OCI-LY7 (cell line): Measurements from ENCODE around the gene SLC25A13. TPM values are rescaled to one million over a fixed set of nuclear protein-coding genes. Genes with fewer than 3 reads are reported as not detected.

Experiments
- BruUV-seq: library from RNA; stranded (reverse); fragments of 400-500 nt; replicated peaks from 2 replicates; lab custom pipeline; 2021; lab: Mats Ljungman, UMichigan
- CTCF ChIA-PET: fragments of 300-600 bp; sonication (Branson Sonifier 250); formaldehyde crosslinking; loops from one replicate; lab custom pipeline; 2022; ENCODE audit warnings: antibody characterized with exemption; ENCODE audit not compliant: unreplicated experiment; lab: Charles Lee
- POLR2A ChIA-PET: fragments of 300-600 bp; sonication (Branson Sonifier 250); formaldehyde crosslinking; loops from one replicate; lab custom pipeline; 2022; ENCODE audit warnings: antibody characterized with exemption; lab: Charles Lee
- DNase-seq: peaks from one replicate; pipeline ENCODE4 v3.0.0-alpha.2; 2015; ENCODE audit warnings: low spot score
- H2AFZ ChIP-seq: fragments of 200-600 bp; sonication (generic), shearing (Covaris generic); 2 replicates; pipeline ENCODE4 v1.6.1; 2014; ENCODE audit warnings: mild to moderate bottlenecking, antibody characterized with exemption, low read length, moderate library complexity
- H3K27ac ChIP-seq: fragments of 200-600 bp; sonication (generic); 2 replicates; pipeline ENCODE4 v1.5.1; 2014; ENCODE audit warnings: mixed run types, low read depth, mild to moderate bottlenecking, moderate library complexity, low read length, inconsistent platforms; ENCODE audit not compliant: poor library complexity, severe bottlenecking
- H3K36me3 ChIP-seq: fragments of 200-600 bp; sonication (generic); 2 replicates; pipeline ENCODE4 v1.6.1; 2014; ENCODE audit warnings: mild to moderate bottlenecking, antibody characterized with exemption, low read length, moderate library complexity, mixed read lengths; ENCODE audit not compliant: insufficient read depth
- H3K4me1 ChIP-seq: fragments of 200-600 bp; sonication (generic); 2 replicates; pipeline ENCODE4 v1.5.1; 2014; ENCODE audit warnings: mild to moderate bottlenecking, low read length; ENCODE audit not compliant: insufficient read depth, poor library complexity, severe bottlenecking
- H3K4me2 ChIP-seq: fragments of 200-600 bp; sonication (generic); 2 replicates; pipeline ENCODE4 v1.6.1; 2014; ENCODE audit warnings: mild to moderate bottlenecking, low read length
- H3K4me3 ChIP-seq: fragments of 200-600 bp; sonication (generic); 2 replicates; pipeline ENCODE4 v1.5.1; 2014; ENCODE audit warnings: mild to moderate bottlenecking, low read depth, low read length; ENCODE audit not compliant: poor library complexity, severe bottlenecking
- H3K79me2 ChIP-seq: fragments of 200-600 bp; sonication (generic); 2 replicates; pipeline ENCODE4 v1.6.1; 2016; ENCODE audit warnings: low read depth, mild to moderate bottlenecking, low read length, moderate library complexity, mixed read lengths; ENCODE audit not compliant: insufficient read depth
- H3K9me2 ChIP-seq: fragments of 200-600 bp; sonication (generic); 2 replicates; pipeline ENCODE4 v1.6.1; 2016; ENCODE audit warnings: mild to moderate bottlenecking, low read length, mixed read lengths; ENCODE audit not compliant: insufficient read depth
- H3K9me3 ChIP-seq: fragments of 200-600 bp; sonication (generic); 2 replicates; pipeline ENCODE4 v1.6.1; 2014; ENCODE audit warnings: mild to moderate bottlenecking, mixed run types, low read length, mixed read lengths
- H4K20me1 ChIP-seq: fragments of 200-600 bp; sonication (generic); 2 replicates; pipeline ENCODE4 v1.6.1; 2014; ENCODE audit warnings: mild to moderate bottlenecking, antibody characterized with exemption, low read length, moderate library complexity, mixed read lengths; ENCODE audit not compliant: insufficient read depth
- CTCF ChIP-seq: fragments of 200-600 bp; sonication (generic); conservative IDR thresholded peaks from 2 replicates; pipeline ENCODE4 v1.5.1; 2014; ENCODE audit warnings: mild to moderate bottlenecking, antibody characterized with exemption, low read length, moderate library complexity, mixed read lengths
- EZH2phosphoT487 ChIP-seq: fragments of 200-600 bp; sonication (generic); IDR thresholded peaks from 2 replicates; pipeline ENCODE4 v1.6.1; 2018; ENCODE audit warnings: low read depth, borderline replicate concordance, mild to moderate bottlenecking, mixed run types, antibody characterized with exemption, low read length, moderate library complexity, mixed read lengths
- intact Hi-C: fragments of 100-400 bp; cut with micrococcal nuclease; formaldehyde crosslinking; loops from one replicate; pipeline ENCODE4 v1.10.0; 2022; ENCODE audit not compliant: unreplicated experiment
- total RNA-seq, 2 experiments: library from RNA; depleted of rRNA in 1 of 2; stranded (reverse); fragments of >200 nt in 1 of 2; shearing (Covaris generic) in 1 of 2; gene quantifications; 2 replicates each; pipeline ENCODE4 v1.2.3, GENCODE V29; 2014 to 2022

SLC25A13 gene
- total RNA-seq, 2 experiments from 2014 or later, result 0.63 TPM; not detected in 1

GRCh38 chr7:96303105-96303685 is 18.7 kb downstream of the SLC25A13 start:
- no TSS peak for BruUV-seq
- CTCF ChIA-PET, result no interaction called here
- no peak overlapping the region for H2AFZ ChIP-seq
- TF ChIP-seq EZH2phosphoT487, result no peak
- no peak for TF ChIP-seq CTCF
- no peak overlapping the region for H3K4me2 ChIP-seq
- intact Hi-C loops, result no loop called here
- POLR2A ChIA-PET, result no interaction called here
- H3K4me3 ChIP-seq, result no peak overlapping the region
- DNase-seq, result no peak
- H3K9me3 ChIP-seq, result no peaks in the 10 kb centered on the region
- H3K27ac ChIP-seq, result no peak overlapping the region
- H3K9me2 ChIP-seq, result no peaks in the 10 kb centered on the region
- no peaks in the 10 kb centered on the region for H3K79me2 ChIP-seq
- H4K20me1 ChIP-seq, result no peaks in the 10 kb centered on the region
- H3K4me1 ChIP-seq, result no peaks in the 10 kb centered on the region
- no peaks in the 10 kb centered on the region for H3K36me3 ChIP-seq

- no peak for TF ChIP-seq EZH2phosphoT487
- TF ChIP-seq CTCF, result no peak
- H3K79me2 ChIP-seq, result no peaks in the 10 kb centered on the region
- DNase-seq, result no peak
- H3K4me1 ChIP-seq, result no peaks in the 10 kb centered on the region
- ChIA-PET POLR2A (interaction anchor here (0.7 kb wide), 2 partner anchors 171 to 1235 kb away, joined by 3 read pairs; no protein-coding TSS in a partner anchor), CTCF (no interaction called here)
- no peaks in the 10 kb centered on the region for H4K20me1 ChIP-seq
- H2AFZ ChIP-seq, result no peak overlapping the region
- H3K9me2 ChIP-seq, result no peaks in the 10 kb centered on the region
- BruUV-seq, result no TSS peak
- no peaks in the 10 kb centered on the region for H3K36me3 ChIP-seq
- intact Hi-C loops, result no loop called here
- H3K4me2 ChIP-seq, result no peak overlapping the region
- H3K9me3 ChIP-seq, result no peaks in the 10 kb centered on the region
- no peak overlapping the region for H3K4me3 ChIP-seq
- no peak overlapping the region for H3K27ac ChIP-seq
Observed at GRCh38 chr7:96300986-96301385, 20.9 kb downstream of the SLC25A13 start.

GRCh38 chr7:96300502-96300901 is 21.4 kb downstream of the SLC25A13 start:
- H3K9me3 ChIP-seq, result no peaks in the 10 kb centered on the region
- DNase-seq, result no peak
- H2AFZ ChIP-seq, result no peak overlapping the region
- ChIA-PET POLR2A (interaction anchor here (0.7 kb wide), 1 partner anchor 171 kb away, joined by 3 read pairs; no protein-coding TSS in a partner anchor), CTCF (no interaction called here)
- TF ChIP-seq EZH2phosphoT487 (no peak), CTCF (no peak)
- intact Hi-C loops, result no loop called here
- H3K4me3 ChIP-seq, result no peak overlapping the region
- no peaks in the 10 kb centered on the region for H3K36me3 ChIP-seq
- H3K9me2 ChIP-seq, result no peaks in the 10 kb centered on the region
- no peaks in the 10 kb centered on the region for H4K20me1 ChIP-seq
- no TSS peak for BruUV-seq
- H3K79me2 ChIP-seq, result no peaks in the 10 kb centered on the region
- H3K4me2 ChIP-seq, result no peak overlapping the region
- H3K27ac ChIP-seq, result no peak overlapping the region
- H3K4me1 ChIP-seq, result no peaks in the 10 kb centered on the region
